ENCODE measurements around the gene DNAH11. TPM values are rescaled to one million over a fixed set of nuclear protein-coding genes. Genes with fewer than 3 reads are reported as not detected.
"Not testable (repeated sequence)": the region's sequence is repeated elsewhere in the genome, so short reads cannot be mapped to it uniquely, and the experiment has no call there.

DNAH11 gene
- total RNA-seq, 6 donors from 2014 or later: 4.2 to 45.5 (median 12.0) TPM

DNA sequence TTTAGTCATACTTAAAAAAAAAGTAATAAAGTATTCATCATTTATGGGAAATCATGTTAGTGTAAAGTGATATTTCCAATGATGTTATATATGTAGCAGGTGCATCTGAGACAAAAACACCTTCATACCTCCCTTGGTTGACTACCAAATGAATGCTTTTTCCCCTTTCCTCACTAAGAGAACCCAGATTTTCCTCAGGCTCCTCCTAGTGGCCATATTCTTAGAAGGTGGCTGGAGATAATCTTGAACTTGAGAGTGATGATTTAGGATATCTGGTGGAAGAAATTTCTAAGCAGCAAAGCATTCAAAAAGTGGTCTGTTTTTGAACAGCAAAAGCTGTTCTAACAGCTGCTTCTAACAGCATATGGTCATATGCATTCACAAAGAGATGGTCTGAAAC, 16.8 kb upstream of the DNAH11 start:
- no peak for TF ChIP-seq POLR2AphosphoS5 (IDR thresholded peaks at IDR 0.05)
- TF ChIP-seq, protein P1, sequence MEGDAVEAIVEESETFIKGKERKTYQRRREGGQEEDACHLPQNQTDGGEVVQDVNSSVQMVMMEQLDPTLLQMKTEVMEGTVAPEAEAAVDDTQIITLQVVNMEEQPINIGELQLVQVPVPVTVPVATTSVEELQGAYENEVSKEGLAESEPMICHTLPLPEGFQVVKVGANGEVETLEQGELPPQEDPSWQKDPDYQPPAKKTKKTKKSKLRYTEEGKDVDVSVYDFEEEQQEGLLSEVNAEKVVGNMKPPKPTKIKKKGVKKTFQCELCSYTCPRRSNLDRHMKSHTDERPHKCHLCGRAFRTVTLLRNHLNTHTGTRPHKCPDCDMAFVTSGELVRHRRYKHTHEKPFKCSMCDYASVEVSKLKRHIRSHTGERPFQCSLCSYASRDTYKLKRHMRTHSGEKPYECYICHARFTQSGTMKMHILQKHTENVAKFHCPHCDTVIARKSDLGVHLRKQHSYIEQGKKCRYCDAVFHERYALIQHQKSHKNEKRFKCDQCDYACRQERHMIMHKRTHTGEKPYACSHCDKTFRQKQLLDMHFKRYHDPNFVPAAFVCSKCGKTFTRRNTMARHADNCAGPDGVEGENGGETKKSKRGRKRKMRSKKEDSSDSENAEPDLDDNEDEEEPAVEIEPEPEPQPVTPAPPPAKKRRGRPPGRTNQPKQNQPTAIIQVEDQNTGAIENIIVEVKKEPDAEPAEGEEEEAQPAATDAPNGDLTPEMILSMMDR (IDR thresholded peaks at IDR 0.05): peak in 1 of 6 experiments; percentile 8
- H3K4me1 ChIP-seq: no peaks in the 10 kb centered on the region
- H3K4me3 ChIP-seq: no peak overlapping the region
- no peak for DNase-seq
- H3K27ac ChIP-seq: no peak overlapping the region
- no peak for ATAC-seq (ENCODE audit: low FRiP score in 2 of 2)
- no peaks in the 10 kb centered on the region for H3K27me3 ChIP-seq
- H3K9me3 ChIP-seq: peaks cover 0 to 5% (median 0%) of the 10 kb centered on the region in 4 donors
- no peaks in the 10 kb centered on the region for H3K36me3 ChIP-seq

DNA sequence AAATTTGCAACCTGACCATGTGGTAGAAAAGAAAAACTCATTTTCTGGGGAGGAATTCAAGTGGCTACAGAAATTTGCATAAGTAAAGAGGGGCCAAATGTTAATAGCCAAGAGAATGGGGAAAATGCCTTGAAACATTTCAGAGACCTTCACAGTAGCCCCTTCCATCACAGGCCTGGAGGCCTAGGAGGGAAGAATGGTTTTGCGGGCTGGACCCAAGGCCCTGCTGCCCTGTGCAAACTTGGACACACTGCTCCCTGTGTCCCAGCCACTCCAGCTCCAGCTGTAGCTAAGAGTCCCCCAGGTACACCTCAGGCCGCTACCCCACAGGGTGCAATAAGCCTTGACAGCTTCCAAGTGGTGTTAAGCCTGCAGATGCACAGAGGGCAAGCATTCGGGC, 16.4 kb upstream of the DNAH11 start:
- Histone ChIP-seq H3K36me3 (no peaks in the 10 kb centered on the region), H3K4me3 (no peak overlapping the region), H3K27me3 (no peaks in the 10 kb centered on the region), H3K9me3 (peaks cover 0 to 5% (median 0%) of the 10 kb centered on the region in 4 donors), H3K4me1 (no peaks in the 10 kb centered on the region), H3K27ac (no peak overlapping the region)
- DNase-seq (no peak), ATAC-seq (ENCODE audit: low FRiP score in 2 of 2) (no peak)
- TF ChIP-seq POLR2AphosphoS5 (IDR thresholded peaks at IDR 0.05) (no peak), POLR2A (IDR thresholded peaks at IDR 0.05) (no peak), EP300 (IDR thresholded peaks at IDR 0.05) (no peak)
- TF ChIP-seq, protein P1 (IDR thresholded peaks at IDR 0.05): no peak
- 97 to 100% methylated on average over 2 to 3 of the region's 3 CpGs for WGBS, 2 donors

DNA sequence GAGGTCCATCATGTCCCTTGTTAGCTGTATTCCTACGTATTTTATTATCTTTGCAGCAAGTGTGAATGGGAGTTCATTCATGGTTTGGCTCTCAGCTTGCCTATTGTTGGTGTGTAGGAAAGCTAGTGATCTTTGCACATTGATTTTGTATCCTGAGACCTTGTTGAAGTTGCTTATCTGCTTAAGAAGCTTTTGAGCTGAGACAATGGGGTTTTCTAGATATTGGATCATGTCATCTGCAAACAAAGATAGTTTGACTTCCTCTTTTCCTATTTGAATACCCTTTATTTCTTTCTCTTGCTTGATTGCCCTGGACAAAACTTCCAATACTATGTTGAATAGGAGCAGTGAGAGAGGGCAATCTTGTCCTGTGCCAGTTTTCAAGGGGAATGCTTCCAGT, 10.4 kb upstream of the DNAH11 start:
- H3K36me3 ChIP-seq; H3K9me3 ChIP-seq; H3K27ac ChIP-seq; DNase-seq; H3K27me3 ChIP-seq; ATAC-seq (ENCODE audit: low FRiP score in 2 of 2); H3K4me1 ChIP-seq; H3K4me3 ChIP-seq: not testable (repeated sequence)
- 41 to 68% methylated on average over 1 of the region's 1 CpG for WGBS, 2 donors

DNA sequence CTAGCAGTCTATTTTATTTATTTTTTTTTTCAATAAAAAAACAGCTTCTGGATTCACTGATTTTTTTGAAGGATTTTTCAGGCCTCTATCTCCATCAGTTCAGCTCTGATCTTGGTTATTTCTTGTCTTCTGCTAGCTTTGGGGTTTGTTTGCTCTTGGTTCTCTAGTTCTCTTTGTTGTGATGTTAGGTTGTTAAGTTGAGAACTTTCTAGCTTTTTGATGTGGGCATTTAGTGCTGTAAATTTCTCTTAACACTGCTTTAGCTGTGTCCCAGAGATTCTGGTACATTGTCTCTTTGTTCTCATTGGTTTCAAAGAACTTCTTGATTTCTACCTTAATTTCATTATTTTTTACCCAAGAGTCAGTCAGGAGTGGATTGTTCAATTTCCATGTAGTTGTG, 9.2 kb upstream of the DNAH11 start:
- H3K9me3 ChIP-seq; H3K4me1 ChIP-seq; H3K27me3 ChIP-seq; H3K4me3 ChIP-seq; DNase-seq; ATAC-seq (ENCODE audit: low FRiP score in 2 of 2); H3K36me3 ChIP-seq; H3K27ac ChIP-seq: not testable (repeated sequence)

DNA sequence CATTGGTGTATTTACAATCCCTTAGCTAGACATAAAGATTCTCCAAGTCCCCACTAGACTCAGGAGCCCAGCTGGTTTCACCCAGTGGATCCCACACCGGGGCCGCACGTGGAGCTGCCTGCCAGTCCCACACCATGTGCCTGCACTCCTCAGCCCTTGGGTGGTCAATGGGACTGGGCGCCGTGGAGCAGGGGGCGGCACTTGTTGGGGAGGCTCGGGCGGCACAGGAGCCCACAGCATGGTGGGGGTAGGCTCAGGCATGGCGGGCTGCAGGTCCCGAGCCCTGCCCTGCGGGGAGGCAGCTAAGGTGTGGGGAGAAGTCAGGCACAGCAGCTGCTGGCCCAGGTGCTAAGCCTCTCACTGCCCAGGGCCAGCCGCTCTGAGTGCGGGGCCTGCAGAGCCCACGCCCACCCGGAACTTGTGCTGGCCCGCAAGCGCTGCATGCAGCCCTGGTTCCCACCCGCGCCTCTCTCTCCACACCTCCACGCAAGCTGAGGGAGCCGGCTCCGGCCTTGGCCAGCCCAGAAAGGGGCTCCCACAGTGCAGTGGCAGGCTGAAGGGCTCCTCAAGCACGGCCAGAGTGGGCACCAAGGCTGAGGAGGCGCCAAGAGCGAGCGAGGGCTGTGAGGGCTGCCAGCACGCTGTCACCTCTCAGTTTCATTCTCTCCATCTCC, 6.3 kb upstream of the DNAH11 start:
- H3K27ac ChIP-seq; ATAC-seq (ENCODE audit: low FRiP score in 2 of 2); H3K4me1 ChIP-seq; H3K9me3 ChIP-seq; H3K4me3 ChIP-seq; H3K27me3 ChIP-seq; H3K36me3 ChIP-seq: not testable (repeated sequence)
- 97% methylated on average over 18 to 19 of the region's 27 CpGs for WGBS, 2 donors
- DNase-seq: peak in 1 of 2 donors; percentile 69

DNA sequence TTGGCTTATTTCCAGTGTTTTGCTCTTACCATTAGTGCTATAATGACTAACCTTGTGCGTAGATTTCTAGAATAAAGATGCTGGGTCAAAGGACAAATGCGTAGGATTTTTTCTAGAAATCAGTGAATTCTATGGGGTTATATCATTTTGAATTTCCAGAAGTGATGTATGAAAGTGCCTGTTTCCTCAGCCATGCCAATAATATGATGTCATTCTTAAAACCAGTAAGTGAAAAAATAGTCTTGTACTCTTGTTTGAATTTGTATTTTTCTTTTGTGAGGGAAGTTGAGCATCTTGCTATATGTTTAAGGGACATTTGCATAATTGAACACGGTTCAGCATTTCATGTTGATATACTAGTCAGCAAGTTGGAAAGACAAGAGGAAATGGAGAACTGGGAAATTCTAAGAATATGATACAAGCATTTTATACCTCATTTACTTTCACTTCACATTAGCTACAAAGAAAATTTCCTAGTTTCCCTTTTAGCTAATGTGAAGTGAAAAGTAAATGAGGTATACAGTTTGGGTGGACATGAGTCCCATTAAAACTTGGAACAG, 3.8 kb upstream of the DNAH11 start:
- Histone ChIP-seq H3K36me3 (no peaks in the 10 kb centered on the region), H3K27me3 (peaks cover 0 to 9% (median 0%) of the 10 kb centered on the region in 4 donors), H3K4me1 (peaks cover 13 to 16% (median 14%) of the 10 kb centered on the region in 4 donors), H3K9me3 (no peaks in the 10 kb centered on the region), H3K27ac (no peak overlapping the region), H3K4me3 (no peak overlapping the region)
- WGBS, 2 donors: 79 to 84% methylated on average over 3 of the region's 3 CpGs
- DNase-seq: no peak
- TF ChIP-seq EP300 (IDR thresholded peaks at IDR 0.05): no peak
- no peak for TF ChIP-seq POLR2AphosphoS5 (IDR thresholded peaks at IDR 0.05)
- TF ChIP-seq POLR2A (IDR thresholded peaks at IDR 0.05): no peak
- TF ChIP-seq, protein P1 (IDR thresholded peaks at IDR 0.05): no peak
- no peak for ATAC-seq (ENCODE audit: low FRiP score in 2 of 2)

All from upper lobe of left lung (tissue), 6 donors.